ENCODE data around the gene DCHS2. TPM values are rescaled to one million over a fixed set of nuclear protein-coding genes. Genes with fewer than 3 reads are reported as not detected.

Gene DCHS2
- total RNA-seq, 1 donor from 2014 or later: not detected

- H3K4me3 ChIP-seq (ENCODE audit: low read depth, low read length): no peak overlapping the region
- TF ChIP-seq CTCF (IDR thresholded peaks at IDR 0.05; ENCODE audit: insufficient read depth, low read length, severe bottlenecking): no peak
- no peak for FAIRE-seq
- H3K36me3 ChIP-seq (ENCODE audit: control insufficient read depth, insufficient read depth, low read length): no peaks in the 10 kb centered on the region
- H3K27me3 ChIP-seq (ENCODE audit: control insufficient read depth, insufficient read depth, low read length): no peaks in the 10 kb centered on the region
- DNase-seq (ENCODE audit: low read depth): peak; percentile 1
Observed at GRCh38 chr4:154205471-154205870, 286.1 kb downstream of the DCHS2 start.

GRCh38 chr4:154194649-154195048 is 296.9 kb downstream of the DCHS2 start:
- no peak for DNase-seq (ENCODE audit: low read depth)
- no peak overlapping the region for H3K4me3 ChIP-seq (ENCODE audit: low read depth, low read length)
- no peaks in the 10 kb centered on the region for H3K36me3 ChIP-seq (ENCODE audit: control insufficient read depth, insufficient read depth, low read length)
- FAIRE-seq: no peak
- H3K27me3 ChIP-seq (ENCODE audit: control insufficient read depth, insufficient read depth, low read length): no peaks in the 10 kb centered on the region
- TF ChIP-seq CTCF (IDR thresholded peaks at IDR 0.05; ENCODE audit: insufficient read depth, low read length, severe bottlenecking): no peak

- FAIRE-seq: no peak
- H3K27me3 ChIP-seq (ENCODE audit: control insufficient read depth, insufficient read depth, low read length): no peaks in the 10 kb centered on the region
- no peak for DNase-seq (ENCODE audit: low read depth)
- H3K36me3 ChIP-seq (ENCODE audit: control insufficient read depth, insufficient read depth, low read length): no peaks in the 10 kb centered on the region
- TF ChIP-seq CTCF (IDR thresholded peaks at IDR 0.05; ENCODE audit: insufficient read depth, low read length, severe bottlenecking): no peak
- H3K4me3 ChIP-seq (ENCODE audit: low read depth, low read length): no peak overlapping the region
Observed at GRCh38 chr4:154192585-154192984, 299.0 kb downstream of the DCHS2 start.

GRCh38 chr4:154189346-154189745 is 302.3 kb downstream of the DCHS2 start:
- no peaks in the 10 kb centered on the region for H3K36me3 ChIP-seq (ENCODE audit: control insufficient read depth, insufficient read depth, low read length)
- no peaks in the 10 kb centered on the region for H3K27me3 ChIP-seq (ENCODE audit: control insufficient read depth, insufficient read depth, low read length)
- FAIRE-seq (no peak), DNase-seq (ENCODE audit: low read depth) (no peak)
- TF ChIP-seq CTCF (IDR thresholded peaks at IDR 0.05; ENCODE audit: insufficient read depth, low read length, severe bottlenecking): no peak
- no peak overlapping the region for H3K4me3 ChIP-seq (ENCODE audit: low read depth, low read length)

GRCh38 chr4:154186888-154187287 is 304.7 kb downstream of the DCHS2 start:
- Histone ChIP-seq H3K4me3 (ENCODE audit: low read depth, low read length) (no peak overlapping the region), H3K36me3 (ENCODE audit: control insufficient read depth, insufficient read depth, low read length) (no peaks in the 10 kb centered on the region), H3K27me3 (ENCODE audit: control insufficient read depth, insufficient read depth, low read length) (no peaks in the 10 kb centered on the region)
- no peak for TF ChIP-seq CTCF (IDR thresholded peaks at IDR 0.05; ENCODE audit: insufficient read depth, low read length, severe bottlenecking)
- DNase-seq (ENCODE audit: low read depth) (no peak), FAIRE-seq (no peak)

GRCh38 chr4:154186035-154186434 is 305.6 kb downstream of the DCHS2 start:
- no peaks in the 10 kb centered on the region for H3K36me3 ChIP-seq (ENCODE audit: control insufficient read depth, insufficient read depth, low read length)
- DNase-seq (ENCODE audit: low read depth): no peak
- FAIRE-seq: no peak
- TF ChIP-seq CTCF (IDR thresholded peaks at IDR 0.05; ENCODE audit: insufficient read depth, low read length, severe bottlenecking): no peak
- no peak overlapping the region for H3K4me3 ChIP-seq (ENCODE audit: low read depth, low read length)
- H3K27me3 ChIP-seq (ENCODE audit: control insufficient read depth, insufficient read depth, low read length): no peaks in the 10 kb centered on the region
